GM18508 (cell line): ENCODE measurements around the gene KLHL35.

ENCODE experiments used
- ATAC-seq: cut with Tn5 transposase; IDR thresholded peaks from one replicate; pipeline ENCODE4 v1.9.1; 2021; ENCODE audit warnings: moderate number of reproducible peaks; ENCODE audit not compliant: insufficient read depth, unreplicated experiment

KLHL35 gene

DNA sequence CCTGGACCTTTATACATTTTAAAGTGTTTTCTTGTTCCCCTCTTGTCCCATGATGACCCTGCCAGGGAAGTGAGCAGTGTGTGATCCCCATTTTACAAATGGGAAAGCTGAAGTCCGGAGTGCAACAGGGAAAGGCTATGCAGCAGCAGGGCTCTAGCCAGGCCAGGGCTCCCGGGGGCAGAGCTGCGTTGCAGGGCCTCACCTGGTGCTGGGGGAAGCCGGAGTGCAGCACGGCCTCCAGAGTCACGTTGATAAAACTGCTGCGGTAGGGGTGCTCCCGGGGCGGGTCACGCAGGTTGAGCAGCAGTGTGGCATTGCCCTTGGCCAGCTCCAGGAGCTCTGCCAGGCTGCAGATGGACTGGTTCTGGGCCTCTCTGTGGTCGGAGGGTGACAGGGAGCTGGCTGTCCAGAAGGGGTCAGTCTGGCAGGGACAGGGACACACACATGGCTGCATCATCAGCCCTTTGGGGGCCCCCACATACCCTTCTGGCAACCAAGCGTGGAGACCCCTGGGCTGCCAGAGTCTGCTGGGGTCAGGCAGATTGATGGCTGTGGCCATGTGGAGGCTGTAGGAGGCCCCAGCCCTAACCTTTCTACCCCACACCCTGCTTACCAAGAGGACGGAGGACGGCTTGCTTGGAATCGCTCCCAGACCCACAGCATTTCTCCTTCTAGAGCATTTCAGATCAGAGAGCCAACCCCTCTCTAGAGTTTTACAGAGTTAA lies 9.3 kb upstream of the KLHL35 start:
- no peak for ATAC-seq

DNA sequence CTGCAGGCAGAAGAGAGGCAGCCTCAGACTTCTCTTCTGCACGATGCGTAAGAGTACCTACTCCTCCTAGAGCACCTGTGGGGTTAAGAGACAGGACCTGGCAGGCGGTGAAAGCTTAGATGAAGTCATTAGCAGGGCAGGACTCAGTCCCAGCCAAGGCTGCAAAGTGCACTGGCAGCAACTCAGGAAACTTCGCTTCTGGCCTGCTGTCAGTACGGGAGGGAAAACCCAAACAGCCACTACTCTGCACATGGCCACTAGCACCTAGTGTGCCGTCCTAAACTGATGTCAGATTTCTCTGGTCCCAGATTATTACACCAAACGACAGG lies 8.8 kb upstream of the KLHL35 start:
- ATAC-seq = no peak

- no peak for ATAC-seq
These were observed 8.2 kb upstream of the KLHL35 start for GRCh38 chr11:75440960-75441803.

- no peak for ATAC-seq
These were observed 6.6 kb upstream of the KLHL35 start for GRCh38 chr11:75439495-75440120.

- no peak for ATAC-seq
These were observed 6.0 kb upstream of the KLHL35 start for GRCh38 chr11:75439026-75439425.

DNA sequence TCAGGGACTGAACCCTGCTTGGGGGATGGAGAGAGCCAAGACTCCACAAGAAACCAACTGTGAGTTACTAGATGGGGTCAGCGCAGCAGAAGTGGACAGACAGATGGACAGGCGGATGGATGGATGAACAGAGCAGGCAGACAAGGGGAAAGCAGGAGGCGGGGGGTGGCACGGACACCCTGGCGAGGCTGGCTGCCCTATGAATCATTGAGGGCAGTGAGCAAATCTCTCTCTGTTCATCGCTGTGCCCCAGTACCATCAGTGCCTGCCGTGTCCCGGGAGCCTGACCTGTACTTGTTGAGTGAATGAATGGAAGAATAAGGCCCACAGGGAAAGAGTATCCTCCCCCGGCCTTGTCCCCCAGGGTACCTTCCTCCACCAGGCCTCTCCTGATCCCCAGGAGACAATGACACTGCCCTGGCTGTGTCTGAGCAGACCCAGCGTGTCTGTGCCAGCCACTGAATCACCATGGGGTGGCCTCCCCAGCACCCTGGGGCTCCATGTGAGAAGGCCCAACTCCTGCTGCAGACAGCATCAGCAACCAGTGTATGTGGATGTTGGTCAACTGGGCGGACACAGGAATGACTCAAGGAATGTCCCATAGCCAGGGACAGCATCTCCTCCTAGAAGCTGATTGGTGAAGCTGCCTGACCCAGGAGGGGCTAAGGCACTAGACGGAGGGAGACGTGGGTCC lies 5.1 kb upstream of the KLHL35 start:
- no peak for ATAC-seq

DNA sequence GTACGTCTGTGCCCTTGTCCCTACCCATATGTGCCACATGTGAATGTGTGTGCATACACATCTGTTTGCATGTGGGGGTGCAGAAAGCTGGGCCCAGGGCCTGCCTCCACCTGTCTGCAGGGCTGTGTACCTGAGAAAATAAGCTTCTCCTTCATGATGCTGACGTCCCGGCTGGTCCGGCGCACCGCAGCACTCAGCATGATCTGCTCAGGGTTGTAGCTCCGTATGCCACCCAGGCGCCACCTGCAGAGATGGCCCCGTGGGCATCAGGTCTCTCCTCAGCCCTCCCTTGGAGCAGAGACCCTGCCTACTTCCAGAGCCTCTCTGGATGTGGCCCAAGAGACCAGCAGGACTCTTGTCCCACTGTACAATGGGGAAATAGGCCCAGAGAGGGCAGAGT lies 3.8 kb upstream of the KLHL35 start:
- no peak for ATAC-seq

- no peak for ATAC-seq
These were observed 2.5 kb upstream of the KLHL35 start for GRCh38 chr11:75435571-75435925.

- ATAC-seq = no peak
These were observed 2.0 kb upstream of the KLHL35 start for GRCh38 chr11:75434886-75435570.

- ATAC-seq = no peak
These were observed 1.0 kb upstream of the KLHL35 start for GRCh38 chr11:75434051-75434450.

DNA sequence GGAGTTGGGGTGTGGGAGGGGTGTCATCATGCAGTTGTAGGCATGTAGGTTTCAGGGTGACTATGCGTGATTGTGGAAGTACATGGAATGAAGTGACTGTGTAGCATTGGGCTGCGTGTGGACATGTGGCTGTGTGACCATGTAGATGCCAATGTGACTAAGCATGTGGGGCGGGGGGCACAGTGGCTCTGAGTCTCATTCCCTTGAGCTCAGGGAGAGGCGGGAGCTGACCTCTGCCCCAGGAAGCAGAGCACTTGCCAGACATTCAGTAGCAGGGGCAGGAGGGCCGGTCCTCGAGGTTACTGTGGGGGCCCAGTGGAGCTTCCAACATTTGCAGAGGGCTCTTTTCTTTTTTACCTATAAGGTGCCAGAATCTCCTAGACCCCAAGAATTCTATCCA lies 440 bp upstream of the KLHL35 start:
- ATAC-seq = no peak

DNA sequence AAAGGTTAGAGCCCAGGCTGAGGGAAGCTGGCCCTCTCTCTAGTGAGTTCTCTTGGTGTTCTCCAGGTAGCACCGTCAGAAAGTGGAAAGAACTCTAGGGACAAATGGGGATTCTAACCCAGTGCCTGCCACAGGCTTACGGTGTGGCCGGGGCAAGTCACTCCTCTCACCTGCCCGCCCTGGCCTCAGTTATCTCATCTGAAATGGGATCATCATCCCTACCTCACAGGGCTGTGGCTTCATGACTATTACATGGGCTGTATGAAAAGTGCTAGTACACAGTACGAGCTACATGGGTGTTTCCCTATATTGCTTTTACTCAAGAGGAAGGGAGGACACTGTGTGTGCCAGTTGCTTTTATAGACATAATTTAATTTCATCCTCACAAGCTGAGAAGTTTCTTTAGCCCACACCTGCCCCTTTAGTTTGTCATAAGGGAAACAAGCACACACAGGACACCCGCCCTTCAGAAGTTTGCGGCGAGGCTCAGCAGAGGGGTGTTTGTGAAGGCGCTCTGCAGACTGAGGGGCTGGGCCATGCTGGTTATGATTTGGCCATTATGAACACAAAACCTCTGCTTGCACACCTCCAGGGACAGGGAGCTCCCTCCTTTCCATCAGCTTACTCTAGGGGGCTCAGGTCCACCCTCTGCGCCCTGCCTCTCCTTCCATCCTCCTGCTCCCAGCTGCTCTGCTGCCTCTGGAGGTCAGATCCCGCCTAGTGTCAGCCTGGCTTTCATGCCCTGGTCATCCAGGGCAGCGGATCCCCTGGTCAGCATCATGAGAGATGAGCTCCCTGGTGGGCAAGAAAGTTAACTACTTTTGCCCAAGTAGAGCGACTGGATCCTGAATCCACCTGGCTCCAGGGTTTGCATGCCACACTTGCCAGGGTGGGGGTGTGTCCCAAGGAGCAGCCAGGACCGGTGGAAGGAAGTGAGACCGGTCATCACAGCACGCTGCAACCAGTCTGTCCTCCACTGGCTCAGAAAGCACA lies 1.2 kb downstream of the KLHL35 start:
- no peak for ATAC-seq

- no peak for ATAC-seq
These were observed 2.1 kb downstream of the KLHL35 start for GRCh38 chr11:75430714-75431532.

DNA sequence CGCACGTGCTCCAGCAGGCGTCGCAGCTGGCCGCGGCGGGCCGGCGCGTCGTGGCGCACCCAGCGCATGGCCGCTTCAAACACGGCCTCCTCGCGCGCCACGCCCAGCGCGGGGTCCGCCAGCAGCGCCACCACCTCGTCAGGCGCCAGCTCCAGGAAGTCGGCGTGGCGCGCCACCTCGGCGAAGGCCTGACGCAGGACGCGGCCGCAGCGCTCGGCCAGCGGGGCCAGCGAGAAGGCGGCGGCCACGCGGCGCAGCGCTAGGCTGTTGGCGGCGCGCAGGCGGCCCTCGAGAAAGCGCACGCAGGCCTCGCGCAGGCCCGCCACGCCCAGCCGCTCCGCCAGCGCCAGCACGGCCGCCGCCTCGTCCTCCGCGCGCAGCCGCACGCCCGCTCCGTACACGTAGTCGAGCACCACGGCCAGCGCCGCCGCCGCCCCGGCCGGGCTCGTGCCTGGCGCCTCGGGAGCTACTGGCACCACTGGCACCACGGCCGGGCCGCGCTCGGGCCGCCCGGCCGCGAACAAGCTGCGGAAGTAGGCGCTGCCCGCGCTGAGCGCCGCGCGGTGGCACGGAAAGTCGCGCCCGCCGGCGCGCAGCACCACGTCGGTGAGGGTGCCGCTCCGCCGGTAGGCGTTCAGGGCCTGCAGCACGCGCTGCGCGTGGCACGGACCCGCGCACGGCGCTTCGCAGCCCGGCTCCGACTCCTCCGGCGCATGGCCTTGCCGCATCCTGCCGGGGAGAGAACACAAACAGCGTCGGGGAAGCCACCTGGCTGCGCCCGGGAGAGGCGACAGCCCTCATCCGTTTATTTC lies 2.9 kb downstream of the KLHL35 start:
- ATAC-seq = no peak

GRCh38 chr11:75429641-75429901 lies 3.4 kb downstream of the KLHL35 start:
- no peak for ATAC-seq

DNA sequence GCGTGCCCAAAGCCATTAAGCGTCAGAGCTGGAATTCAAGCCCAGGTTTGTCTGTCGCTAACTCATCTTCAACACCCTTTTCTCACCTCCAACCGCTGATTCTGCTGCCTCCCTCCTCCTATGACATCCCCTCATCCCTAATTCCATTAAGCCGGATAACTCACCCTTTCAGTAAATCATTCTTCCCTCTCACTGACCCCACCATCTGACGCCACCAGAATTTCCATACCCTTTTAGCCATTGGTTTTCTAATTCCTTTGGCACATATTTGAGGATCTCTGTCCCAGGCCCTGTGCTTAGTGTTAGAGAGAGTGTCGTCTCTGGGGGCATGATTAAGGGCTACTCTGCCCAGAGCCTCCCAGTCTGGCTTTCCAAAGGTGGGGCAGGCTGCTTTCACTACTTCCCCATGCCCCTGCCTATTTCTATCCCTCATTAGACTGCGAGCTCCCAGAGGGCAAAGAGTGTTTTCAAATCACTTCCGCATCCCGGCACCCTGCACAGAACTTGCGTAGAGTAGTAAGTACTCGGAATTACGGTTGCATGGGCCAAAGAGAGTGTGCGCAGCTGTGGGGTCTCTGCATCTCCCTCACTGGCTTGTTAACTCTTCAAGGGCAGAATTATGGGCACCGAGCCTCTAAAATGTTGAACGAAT lies 3.9 kb downstream of the KLHL35 start:
- ATAC-seq = no peak

DNA sequence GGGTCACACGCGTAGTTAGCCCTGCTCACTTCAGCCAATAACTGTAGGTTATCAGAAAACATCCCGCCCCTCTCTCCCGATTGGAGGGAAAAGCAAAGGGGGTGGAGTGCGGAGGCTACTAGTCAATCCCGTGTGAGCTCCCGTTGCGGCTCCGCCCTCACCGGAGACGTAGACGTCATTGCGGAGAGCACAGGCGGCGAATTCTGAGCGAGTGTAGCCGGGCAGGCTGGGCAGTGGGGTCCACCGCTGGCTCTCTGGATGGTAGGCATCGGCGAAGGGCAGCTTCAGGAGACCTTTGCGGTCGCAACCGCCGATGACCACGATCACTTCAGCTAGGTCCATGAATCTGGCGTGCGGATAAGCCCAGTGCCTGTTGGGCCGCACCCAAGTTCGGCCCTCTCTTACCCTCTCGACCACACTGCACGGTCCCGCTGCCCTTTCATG lies 4.7 kb downstream of the KLHL35 start:
- ATAC-seq = no peak
